GM12875 (cell line): Measurements from ENCODE around the gene ASB13.

Experiments used
- H3K4me3 ChIP-seq: one replicate; pipeline ENCODE4 v1.5.1; 2011; ENCODE audit warnings: low read depth, low read length, control low read depth
- CTCF ChIP-seq: IDR thresholded peaks from 2 replicates; pipeline ENCODE4 v1.5.1; 2011; ENCODE audit warnings: low read depth, mild to moderate bottlenecking, control low read depth, inconsistent platforms, low read length, moderate library complexity, borderline replicate concordance; ENCODE audit not compliant: insufficient read depth

The ASB13 gene

DNA sequence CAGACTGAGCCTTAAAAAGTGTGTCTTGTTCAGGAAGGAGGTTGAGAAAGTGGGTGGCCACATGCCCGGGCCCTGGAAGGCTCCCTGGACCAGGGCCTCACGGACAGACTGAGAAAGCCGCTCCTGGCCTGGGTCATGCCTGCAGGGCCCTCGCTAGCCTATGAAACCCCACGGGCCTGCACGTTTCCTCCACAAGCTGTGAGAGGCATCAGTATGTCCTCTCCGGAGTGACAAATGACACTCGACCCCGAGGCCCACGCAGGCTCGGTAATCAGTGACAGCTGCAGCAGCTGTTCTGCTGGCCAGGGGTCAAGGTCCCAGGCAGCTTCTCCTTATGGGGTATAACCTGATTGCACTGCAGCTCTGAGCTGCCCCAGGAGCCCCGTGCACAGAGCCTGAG, 47.6 kb downstream of the ASB13 start:
- H3K4me3 ChIP-seq = no peak overlapping the region
- no peak for TF ChIP-seq CTCF

- TF ChIP-seq CTCF = no peak
- no peak overlapping the region for H3K4me3 ChIP-seq
Observed at GRCh38 chr10:5618042-5618441, 48.4 kb downstream of the ASB13 start.

DNA sequence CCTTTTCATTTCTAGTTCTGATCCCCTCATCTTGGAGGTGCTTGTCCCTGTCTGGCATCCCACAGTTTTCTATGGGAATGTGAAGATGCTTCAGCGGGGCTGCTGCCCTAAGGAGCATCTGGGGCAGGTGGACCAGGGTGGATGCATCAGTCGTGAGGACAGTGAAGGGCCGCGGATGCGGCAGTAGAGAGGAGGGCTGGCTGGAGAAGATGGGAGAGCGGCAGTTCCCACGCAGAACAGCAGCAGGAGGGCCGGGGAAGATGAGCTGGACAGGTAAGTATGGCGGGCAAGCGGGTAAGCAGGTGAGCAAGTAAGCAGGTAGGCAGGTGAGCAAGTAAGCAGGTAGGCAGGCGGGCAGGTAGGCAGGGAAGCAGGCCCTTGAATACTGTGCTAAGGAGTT, 48.9 kb downstream of the ASB13 start:
- no peak for TF ChIP-seq CTCF
- H3K4me3 ChIP-seq = no peak overlapping the region

DNA sequence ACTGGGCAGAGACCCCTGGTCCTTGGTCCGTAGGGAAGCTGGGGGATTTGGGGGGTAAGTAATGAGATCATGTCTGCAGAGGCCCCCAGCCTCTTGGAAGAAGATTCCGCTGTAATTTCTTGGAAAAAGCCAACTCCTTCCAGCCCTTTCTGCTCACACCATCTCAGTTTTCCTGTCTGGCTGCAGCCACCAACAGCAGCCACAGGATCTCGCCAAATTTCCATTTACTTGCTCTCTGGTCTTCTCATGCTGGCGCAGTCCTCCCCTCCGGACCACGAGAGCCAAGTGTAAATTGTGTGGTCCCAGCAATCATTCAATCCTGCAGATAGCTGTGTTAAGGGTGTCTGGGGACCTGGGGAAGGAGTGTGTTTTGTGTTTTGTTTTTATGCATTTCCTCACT, 49.6 kb downstream of the ASB13 start:
- H3K4me3 ChIP-seq = no peak overlapping the region
- TF ChIP-seq CTCF = no peak

DNA sequence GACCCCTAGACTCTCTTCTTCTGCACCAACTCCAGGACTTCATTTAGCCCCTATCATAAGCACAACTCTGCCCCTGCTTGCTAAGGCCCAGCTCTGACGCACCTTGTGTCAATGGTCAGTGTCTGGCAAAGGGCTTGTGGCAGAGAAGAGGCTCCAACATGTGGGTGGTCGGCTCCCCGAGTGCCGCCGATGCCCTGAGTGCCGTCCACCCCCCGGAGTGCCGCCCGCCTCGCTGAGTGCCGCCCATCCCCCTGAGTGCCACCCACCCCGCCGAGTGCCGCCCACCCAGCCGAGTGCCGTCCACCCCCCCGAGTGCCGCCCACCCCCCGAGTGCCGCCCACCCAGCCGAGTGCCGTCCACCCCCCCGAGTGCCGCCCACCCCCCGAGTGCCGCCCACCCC, 50.3 kb downstream of the ASB13 start:
- no peak for TF ChIP-seq CTCF

DNA sequence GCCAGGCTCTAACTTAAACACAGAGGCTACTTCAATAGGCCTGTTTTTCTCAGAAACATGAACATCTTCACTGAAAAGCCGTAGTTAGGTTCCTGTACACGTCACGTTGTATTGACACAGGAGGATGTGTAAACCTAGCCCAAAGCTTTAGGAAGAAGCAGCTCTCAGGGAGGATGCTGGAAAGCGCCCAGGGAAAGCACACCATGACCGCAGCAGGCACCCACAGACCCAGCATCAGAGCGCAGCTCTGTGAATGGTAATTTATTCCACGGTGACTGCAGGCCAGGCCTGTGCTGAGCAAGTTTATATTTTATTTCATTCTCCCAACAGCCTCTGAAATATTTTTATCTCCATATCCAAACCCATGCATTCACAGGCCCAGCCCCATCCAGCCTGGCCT, 51.1 kb downstream of the ASB13 start:
- H3K4me3 ChIP-seq = no peak overlapping the region
- no peak for TF ChIP-seq CTCF

More for the DNA sequence above, 50.3 kb downstream of the ASB13 start:
- H3K4me3 ChIP-seq = no peak overlapping the region

DNA sequence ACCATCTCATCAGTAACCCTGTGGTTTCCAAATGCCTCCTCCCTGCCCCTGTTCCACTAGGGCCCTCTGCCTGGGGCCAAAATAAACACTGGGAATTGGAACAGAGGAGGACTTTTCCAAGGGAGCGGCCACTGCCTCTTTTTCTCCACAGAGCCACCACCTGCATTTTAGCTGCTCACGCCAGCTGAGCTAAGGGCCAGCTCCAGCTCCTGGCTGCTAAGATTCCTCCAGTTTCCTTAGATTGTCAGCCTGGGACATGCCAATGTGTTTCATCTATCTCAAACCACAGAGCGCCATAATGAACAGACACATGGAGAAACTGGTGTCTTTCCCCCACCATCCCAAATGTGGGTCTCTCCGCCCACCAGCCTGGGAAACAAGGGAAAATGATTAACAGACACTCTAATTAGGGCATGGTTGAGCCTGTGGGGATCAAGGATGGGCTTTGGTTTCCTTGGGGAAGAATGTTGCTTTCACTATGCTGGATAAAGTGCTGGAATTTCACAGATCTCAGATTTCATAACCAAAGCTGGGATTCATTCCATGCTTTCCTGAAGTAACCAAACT, 52.2 kb downstream of the ASB13 start:
- H3K4me3 ChIP-seq = no peak overlapping the region
- no peak for TF ChIP-seq CTCF
